ENCODE measurements around the gene CCDC40. TPM values are rescaled to one million over a fixed set of nuclear protein-coding genes. Genes with fewer than 3 reads are reported as not detected.
"Not testable (repeated sequence)": the region's sequence is repeated elsewhere in the genome, so short reads cannot be mapped to it uniquely, and the experiment has no call there.

CCDC40 gene
- total RNA-seq, 2 experiments from 2014 or later, result 0.20 to 0.84 TPM

DNA sequence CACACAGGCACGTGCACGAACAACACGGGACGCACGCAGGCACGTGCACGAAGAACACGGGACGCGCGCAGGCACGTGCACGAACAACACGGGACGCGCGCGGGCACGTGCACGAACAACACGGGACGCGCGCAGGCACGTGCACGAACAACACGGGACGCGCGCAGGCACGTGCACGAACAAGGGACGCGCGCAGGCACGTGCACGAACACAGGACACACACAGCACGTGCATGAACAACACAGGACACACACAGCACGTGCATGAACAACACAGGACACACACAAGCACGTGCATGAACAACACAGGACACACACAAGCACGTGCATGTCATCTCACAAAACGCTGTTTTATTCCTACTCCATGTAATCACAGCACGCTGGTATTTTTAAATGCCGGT, 53.7 kb downstream of the CCDC40 start:
- ATAC-seq; H3K9me3 Mint-ChIP-seq (ENCODE audit: low read depth); H3K4me1 Mint-ChIP-seq; H3K4me3 Mint-ChIP-seq; H3K36me3 Mint-ChIP-seq; H3K27me3 Mint-ChIP-seq; H3K27ac Mint-ChIP-seq; DNase-seq: not testable (repeated sequence)
- CTCF ChIA-PET, result interaction anchor here (3.5 kb wide), 1 partner anchor 8 kb away, joined by 13 read pairs; no protein-coding TSS in a partner anchor

DNA sequence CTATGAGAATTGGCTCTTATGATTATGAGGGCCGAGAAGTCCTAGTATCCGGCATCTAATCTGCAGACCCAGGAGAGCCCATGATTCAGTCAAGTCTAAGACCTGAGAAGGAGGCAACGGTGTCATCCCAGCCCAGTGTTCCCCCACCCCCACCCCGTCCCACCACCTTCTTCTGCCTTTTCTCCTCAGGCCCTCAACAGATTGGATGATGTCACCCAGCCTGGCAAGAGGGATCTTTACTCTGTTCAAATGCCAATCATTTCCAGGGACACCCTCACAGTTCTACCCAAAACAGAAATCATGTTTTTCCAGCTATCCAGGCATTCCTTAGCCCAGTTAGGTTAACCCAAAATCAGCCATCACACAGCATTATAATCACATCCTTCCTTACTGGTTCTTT, 54.9 kb downstream of the CCDC40 start:
- ATAC-seq (no peak), DNase-seq (no peak)
- H3K9me3 Mint-ChIP-seq (ENCODE audit: low read depth), result no peaks in the 10 kb centered on the region
- H3K4me1 Mint-ChIP-seq, result no peaks in the 10 kb centered on the region
- CTCF ChIA-PET, result interaction anchor here (2.6 to 3.5 kb wide), 2 partner anchors 9 to 10 kb away, joined by 13 to 14 read pairs; partner anchors contain the start of gene GAA
- H3K4me3 Mint-ChIP-seq, result no peak overlapping the region
- no peak overlapping the region for H3K27ac Mint-ChIP-seq
- H3K36me3 Mint-ChIP-seq, result no peaks in the 10 kb centered on the region
- H3K27me3 Mint-ChIP-seq, result peaks cover 7% of the 10 kb centered on the region

DNA sequence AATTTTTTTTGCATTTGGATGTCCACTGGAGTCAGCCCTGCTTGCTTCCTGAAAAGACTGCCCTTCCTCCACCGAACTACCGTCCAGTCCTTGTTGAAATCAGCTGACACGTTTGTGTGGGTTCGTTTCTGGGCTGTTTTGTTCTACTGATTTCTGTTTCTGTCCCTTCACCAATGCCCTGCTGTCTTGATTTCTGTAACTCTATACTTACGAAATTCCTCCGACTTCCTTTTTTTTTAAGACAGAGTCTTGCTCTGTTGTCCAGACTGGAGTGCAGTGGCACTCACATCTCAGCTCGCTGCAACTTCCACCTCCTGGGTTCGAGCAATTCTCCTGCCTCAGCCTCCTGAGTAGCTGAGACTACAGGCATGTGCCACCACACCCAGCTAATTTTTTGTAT, 56.5 kb downstream of the CCDC40 start:
- Mint-ChIP-seq H3K4me3 (no peak overlapping the region), H3K4me1 (no peaks in the 10 kb centered on the region), H3K36me3 (no peaks in the 10 kb centered on the region), H3K27me3 (peaks cover 5% of the 10 kb centered on the region), H3K9me3 (ENCODE audit: low read depth) (no peaks in the 10 kb centered on the region), H3K27ac (no peak overlapping the region)
- ATAC-seq (no peak), DNase-seq (no peak)
- CTCF ChIA-PET, result interaction anchor here (0.9 to 3.5 kb wide), 3 partner anchors 8 to 85 kb away, joined by 3 to 14 read pairs (median 13); partner anchors contain the start of gene GAA

DNA sequence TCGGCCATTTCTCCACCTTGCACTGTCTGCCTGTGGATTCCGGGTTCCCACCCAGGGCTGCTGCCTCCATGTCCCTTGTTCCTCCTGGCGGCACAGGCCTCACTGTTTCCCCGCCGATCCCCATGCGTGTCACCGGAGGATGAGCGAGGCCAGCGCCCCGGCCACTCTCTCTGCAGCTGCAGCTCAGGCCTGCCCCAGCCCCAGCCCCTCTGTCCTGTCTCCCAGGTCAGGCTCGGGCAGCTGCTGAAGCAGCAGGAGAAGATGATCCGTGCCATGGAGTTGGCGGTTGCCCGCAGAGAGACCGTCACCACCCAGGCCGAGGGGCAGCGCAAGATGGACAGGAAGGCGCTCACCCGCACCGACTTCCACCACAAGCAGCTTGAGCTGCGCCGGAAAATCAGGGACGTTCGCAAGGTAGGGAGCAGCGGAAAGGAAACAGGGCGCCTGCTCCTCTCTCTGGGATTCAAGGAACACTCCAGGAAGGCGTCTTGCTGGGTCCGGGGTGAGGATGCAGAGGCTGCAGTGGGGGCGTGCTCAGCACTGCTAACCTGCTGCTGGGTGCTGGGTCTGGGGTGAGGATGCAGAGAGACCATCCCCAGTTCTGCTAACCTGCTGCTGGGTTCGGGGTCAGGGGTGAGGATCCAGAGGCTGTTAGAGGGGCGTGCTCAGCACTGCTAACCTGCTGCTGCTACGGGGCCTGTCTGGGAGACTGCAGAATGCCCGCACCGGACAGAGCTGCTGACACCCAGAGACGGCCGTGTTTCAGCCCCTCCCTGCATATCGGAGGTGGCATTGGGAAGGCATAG, 58.8 kb downstream of the CCDC40 start:
- no peak for ATAC-seq
- H3K36me3 Mint-ChIP-seq, result no peaks in the 10 kb centered on the region

DNA sequence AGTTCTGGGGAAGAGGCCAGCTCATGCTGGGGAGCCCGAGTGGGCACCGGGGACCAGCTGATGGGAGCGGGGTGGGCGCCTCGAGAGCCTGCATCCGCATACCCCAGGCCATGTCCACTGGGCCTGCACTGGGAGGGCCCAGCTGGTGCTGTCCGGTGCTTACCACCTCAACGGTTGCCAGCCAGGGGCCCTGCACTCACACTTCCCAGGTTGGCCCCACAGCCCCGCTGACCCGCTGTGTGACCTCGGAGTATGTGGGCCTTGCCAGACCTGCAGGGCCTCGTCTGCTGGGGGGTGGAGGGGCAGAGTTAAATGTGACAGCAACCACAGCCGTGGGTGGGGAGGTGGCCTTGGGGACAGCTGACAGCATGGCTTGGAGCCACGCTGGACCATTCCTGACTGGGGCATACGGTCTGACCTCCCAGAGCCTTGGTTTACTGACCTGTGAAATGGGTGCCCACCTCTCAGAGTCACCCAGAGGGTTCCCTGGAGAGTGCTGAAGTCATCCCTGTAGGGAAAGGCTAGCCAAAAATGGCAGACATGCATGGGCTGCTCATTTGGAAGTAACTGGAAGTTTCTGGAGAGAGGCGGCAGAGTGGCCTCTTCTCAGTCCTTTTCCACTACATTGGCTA, 59.5 kb downstream of the CCDC40 start:
- DNase-seq (peak; percentile 38), ATAC-seq (no peak)
- Mint-ChIP-seq H3K4me1 (peaks cover 12% of the 10 kb centered on the region), H3K9me3 (ENCODE audit: low read depth) (no peaks in the 10 kb centered on the region), H3K27ac (no peak overlapping the region), H3K36me3 (no peaks in the 10 kb centered on the region), H3K4me3 (no peak overlapping the region), H3K27me3 (peaks cover 4% of the 10 kb centered on the region)
- CTCF ChIA-PET, result no interaction called here

More for the DNA sequence above, 58.8 kb downstream of the CCDC40 start:
- Mint-ChIP-seq H3K27me3 (peaks cover 4% of the 10 kb centered on the region), H3K27ac (no peak overlapping the region), H3K4me3 (no peak overlapping the region), H3K4me1 (peaks cover 5% of the 10 kb centered on the region), H3K9me3 (ENCODE audit: low read depth) (no peaks in the 10 kb centered on the region)
- DNase-seq, result no peak
- CTCF ChIA-PET, result no interaction called here

DNA sequence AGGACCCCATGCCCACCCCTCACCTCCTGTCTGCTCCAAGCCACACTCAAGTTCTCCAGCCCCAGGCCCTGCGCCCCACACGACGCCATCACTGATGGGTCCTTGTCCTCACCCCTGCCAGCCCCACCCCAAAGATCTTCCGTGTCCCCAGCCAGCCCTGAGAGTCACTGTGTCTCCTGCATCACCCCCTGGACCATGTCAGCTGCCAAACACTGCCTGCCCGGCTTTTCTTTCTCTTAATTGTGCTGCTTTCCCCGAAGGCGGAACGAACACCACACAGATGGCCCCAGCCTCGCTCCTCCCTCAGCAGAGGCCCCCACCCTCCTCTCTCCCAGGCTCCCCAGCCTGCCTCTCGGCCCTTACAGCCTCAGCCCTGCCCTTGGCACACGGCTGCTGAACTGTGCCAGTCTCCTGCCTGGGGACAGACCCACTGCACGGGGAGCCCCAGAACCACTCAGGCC, 60.1 kb downstream of the CCDC40 start:
- CTCF ChIA-PET, result no interaction called here
- Mint-ChIP-seq H3K27me3 (peaks cover 4% of the 10 kb centered on the region), H3K4me3 (no peak overlapping the region), H3K36me3 (no peaks in the 10 kb centered on the region), H3K27ac (no peak overlapping the region), H3K4me1 (peaks cover 12% of the 10 kb centered on the region), H3K9me3 (ENCODE audit: low read depth) (no peaks in the 10 kb centered on the region)
- DNase-seq, result no peak
- ATAC-seq, result no peak

DNA sequence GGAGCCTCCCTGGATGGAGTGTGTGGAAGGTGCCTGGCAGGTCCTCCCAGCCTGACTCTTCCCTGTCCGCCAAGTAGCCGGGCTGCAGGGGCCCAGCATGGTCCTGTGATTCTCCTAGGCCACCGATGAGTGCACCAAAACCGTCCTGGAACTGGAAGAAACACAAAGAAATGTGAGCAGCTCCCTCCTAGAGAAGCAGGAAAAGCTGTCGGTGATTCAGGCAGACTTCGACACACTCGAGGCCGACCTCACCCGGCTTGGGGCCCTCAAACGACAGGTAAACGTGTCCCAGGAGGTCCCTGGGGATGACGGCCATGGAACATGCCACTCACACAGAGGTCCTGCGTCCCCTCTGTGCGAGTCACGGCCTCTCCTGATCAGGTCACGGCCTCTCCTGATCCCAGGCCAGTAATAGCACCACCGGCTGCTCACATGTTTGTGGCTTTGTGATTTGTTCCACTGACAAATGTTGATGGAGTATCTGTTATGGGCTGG, 60.7 kb downstream of the CCDC40 start:
- H3K27me3 Mint-ChIP-seq, result peaks cover 4% of the 10 kb centered on the region
- no peak overlapping the region for H3K4me3 Mint-ChIP-seq
- no peak for DNase-seq
- peaks cover 15% of the 10 kb centered on the region for H3K4me1 Mint-ChIP-seq
- no peak for ATAC-seq
- H3K36me3 Mint-ChIP-seq, result no peaks in the 10 kb centered on the region
- no peak overlapping the region for H3K27ac Mint-ChIP-seq
- no peaks in the 10 kb centered on the region for H3K9me3 Mint-ChIP-seq (ENCODE audit: low read depth)
- CTCF ChIA-PET, result no interaction called here

DNA sequence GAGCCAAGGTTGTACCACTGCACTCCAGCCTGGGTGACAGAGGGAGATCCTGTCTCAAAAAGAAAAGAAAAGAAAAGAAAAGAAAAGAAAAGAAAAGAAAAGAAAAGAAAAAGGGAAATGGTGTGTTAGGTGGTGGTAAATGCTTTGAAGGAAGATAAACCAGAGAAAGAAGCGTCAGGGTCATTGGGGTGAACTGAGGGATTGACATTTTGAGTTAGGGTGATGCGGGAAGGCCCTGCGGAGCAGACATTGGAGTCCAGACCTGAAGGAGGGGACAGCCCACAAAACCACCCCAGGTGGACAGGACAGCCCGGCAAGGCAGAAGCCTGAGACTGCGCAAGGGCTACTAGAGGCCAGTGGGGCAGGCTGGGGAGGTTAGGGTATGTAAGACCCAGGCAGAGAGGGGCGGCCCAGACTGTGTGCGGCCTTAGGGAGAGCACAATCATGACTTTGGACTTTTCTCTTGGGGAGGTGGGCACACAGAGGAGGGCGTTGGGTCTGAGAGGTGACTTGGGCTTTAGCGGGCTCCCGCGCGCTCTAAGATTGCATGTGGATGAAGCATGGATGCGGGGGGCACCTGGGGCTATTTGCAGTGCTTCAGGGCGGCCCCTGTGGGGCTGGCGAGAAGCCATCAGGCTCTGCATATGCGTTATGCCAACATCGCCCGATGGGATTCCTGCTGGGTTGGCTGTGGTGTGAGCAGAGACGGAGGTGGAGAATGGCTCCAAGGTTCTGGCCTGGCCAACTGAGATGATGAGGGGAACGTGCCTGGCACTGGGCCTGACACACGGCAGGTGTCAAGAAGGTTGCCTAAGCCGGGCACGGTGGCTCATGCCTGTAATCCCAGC, 61.6 kb downstream of the CCDC40 start:
- CTCF ChIA-PET, result no interaction called here
- no peak overlapping the region for H3K27ac Mint-ChIP-seq
- H3K36me3 Mint-ChIP-seq, result no peaks in the 10 kb centered on the region
- no peak for ATAC-seq
- peaks cover 22% of the 10 kb centered on the region for H3K4me1 Mint-ChIP-seq
- H3K27me3 Mint-ChIP-seq, result peaks cover 4% of the 10 kb centered on the region
- no peak overlapping the region for H3K4me3 Mint-ChIP-seq
- H3K9me3 Mint-ChIP-seq (ENCODE audit: low read depth), result no peaks in the 10 kb centered on the region
- peak; percentile 40 for DNase-seq

DNA sequence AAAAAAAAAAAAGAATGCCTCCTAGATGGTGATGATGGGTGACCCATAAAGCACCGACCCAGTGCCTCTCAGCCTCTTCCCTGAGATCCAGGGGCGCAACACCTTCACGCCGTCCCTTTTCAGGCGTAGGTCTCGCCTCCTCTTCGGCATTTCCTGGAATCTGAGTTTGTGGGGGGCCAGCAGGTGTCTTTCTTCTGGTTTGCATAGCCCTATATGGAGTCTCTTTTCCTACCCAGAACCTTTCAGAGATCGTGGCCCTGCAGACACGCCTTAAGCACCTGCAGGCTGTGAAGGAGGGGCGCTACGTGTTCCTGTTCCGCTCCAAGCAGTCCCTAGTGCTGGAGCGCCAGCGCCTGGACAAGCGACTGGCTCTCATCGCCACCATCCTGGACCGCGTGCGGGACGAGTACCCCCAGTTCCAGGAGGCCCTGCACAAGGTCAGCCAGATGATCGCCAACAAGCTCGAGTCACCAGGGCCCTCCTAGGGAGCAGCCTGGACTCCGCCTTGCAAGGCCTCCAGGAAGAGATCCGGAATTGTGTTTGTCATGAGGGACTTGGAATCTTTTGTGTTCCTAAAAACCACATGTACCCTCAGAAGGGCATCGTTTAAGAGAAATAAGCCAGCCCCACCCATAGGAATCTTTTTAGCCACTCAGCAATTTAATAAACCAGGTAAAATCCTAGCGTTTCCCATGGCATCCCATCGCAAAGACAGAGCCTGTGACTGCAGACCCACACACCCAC, 63.0 kb downstream of the CCDC40 start:
- H3K36me3 Mint-ChIP-seq, result no peaks in the 10 kb centered on the region
- peaks cover 24% of the 10 kb centered on the region for H3K4me1 Mint-ChIP-seq
- ATAC-seq, result no peak
- H3K27me3 Mint-ChIP-seq, result peaks cover 4% of the 10 kb centered on the region
- H3K4me3 Mint-ChIP-seq, result no peak overlapping the region
- CTCF ChIA-PET, result interaction anchor here (0.9 to 3.2 kb wide), 2 partner anchors 16 to 153 kb away, joined by 3 to 45 read pairs; no protein-coding TSS in a partner anchor
- DNase-seq, result no peak
- no peak overlapping the region for H3K27ac Mint-ChIP-seq
- no peaks in the 10 kb centered on the region for H3K9me3 Mint-ChIP-seq (ENCODE audit: low read depth)

DNA sequence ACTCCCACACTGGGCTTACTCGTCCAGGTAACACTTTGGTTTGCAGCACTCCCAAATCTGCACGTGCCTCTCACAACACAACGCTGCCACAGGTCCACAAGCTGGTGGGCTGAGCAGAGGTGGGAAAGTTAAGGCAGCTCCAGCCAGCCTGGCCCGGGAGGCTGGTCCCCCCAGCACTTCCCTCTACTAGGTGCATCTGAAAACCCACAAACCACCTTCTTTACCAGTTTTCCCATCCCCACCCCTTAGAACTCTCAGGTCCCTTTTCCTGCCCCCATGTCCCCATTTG, 63.5 kb downstream of the CCDC40 start:
- Mint-ChIP-seq H3K27ac (no peak overlapping the region), H3K9me3 (ENCODE audit: low read depth) (no peaks in the 10 kb centered on the region), H3K36me3 (no peaks in the 10 kb centered on the region), H3K27me3 (peaks cover 4% of the 10 kb centered on the region), H3K4me1 (peaks cover 24% of the 10 kb centered on the region), H3K4me3 (peak overlapping the region; percentile 75)
- no peak for DNase-seq
- CTCF ChIA-PET, result interaction anchor here (0.9 to 3.2 kb wide), 5 partner anchors 8 to 152 kb away, joined by 3 to 45 read pairs (median 14); no protein-coding TSS in a partner anchor
- ATAC-seq, result no peak

DNA sequence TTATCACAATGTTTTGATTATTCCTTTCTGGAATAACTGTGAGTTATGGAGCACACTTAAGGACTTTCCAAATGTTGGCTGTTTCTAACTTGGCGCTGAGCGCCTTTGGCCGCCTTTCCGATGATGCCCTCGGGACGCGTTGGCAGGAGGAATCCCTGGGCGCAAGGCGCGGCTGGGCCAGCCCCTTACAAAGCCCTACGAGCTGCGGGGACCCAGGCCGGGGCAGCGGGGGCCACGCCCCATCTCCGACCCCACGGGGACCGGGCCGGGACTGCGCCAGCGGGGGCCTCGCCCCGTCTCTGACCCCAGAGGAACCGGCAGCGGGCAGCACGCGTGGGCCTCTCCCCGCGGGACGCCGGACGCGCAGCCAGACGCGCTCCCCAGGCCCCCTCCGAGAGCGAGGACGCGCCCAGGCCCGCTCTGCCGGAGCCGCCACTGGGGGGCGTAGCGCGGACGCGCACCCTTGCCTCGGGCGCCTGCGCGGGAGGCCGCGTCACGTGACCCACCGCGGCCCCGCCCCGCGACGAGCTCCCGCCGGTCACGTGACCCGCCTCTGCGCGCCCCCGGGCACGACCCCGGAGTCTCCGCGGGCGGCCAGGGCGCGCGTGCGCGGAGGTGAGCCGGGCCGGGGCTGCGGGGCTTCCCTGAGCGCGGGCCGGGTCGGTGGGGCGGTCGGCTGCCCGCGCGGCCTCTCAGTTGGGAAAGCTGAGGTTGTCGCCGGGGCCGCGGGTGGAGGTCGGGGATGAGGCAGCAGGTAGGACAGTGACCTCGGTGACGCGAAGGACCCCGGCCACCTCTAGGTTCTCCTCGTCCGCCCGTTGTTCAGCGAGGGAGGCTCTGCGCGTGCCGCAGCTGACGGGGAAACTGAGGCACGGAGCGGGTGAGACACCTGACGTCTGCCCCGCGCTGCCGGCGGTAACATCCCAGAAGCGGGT, 64.8 kb downstream of the CCDC40 start, which contains the start of gene GAA:
Gene GAA (plus strand): TSS at position 571 of the 935 bp plus-strand sequence. CDS start 3,006 bp downstream, outside the sequence.
- H3K9me3 Mint-ChIP-seq (ENCODE audit: low read depth), result no peaks in the 10 kb centered on the region
- ATAC-seq, result peak; percentile 92

More for the DNA sequence above, 64.8 kb downstream of the CCDC40 start, which contains the start of gene GAA:
- Mint-ChIP-seq H3K27ac (peak within 1 kb of the TSS; percentile 78), H3K4me1 (peaks cover 24% of the 10 kb centered on the region), H3K36me3 (no peaks in the 10 kb centered on the region), H3K27me3 (peaks cover 4% of the 10 kb centered on the region), H3K4me3 (peak within 1 kb of the TSS; percentile 84)
- CTCF ChIA-PET, result interaction anchor here (0.6 to 3.2 kb wide), 55 partner anchors 9 to 765 kb away, joined by 3 to 45 read pairs (median 4); partner anchors contain the start of gene EIF4A3
- DNase-seq, result peak; percentile 89
